Adipocyte (in vitro differentiated cells): ENCODE data around the gene OCIAD2.
A peak's percentile ranks its signal among the peaks of the same experiment; 100 is the strongest.
"Not testable (repeated sequence)": the region's sequence is repeated elsewhere in the genome, so short reads cannot be mapped to it uniquely, and the experiment has no call there.

Source experiments
- DNase-seq: peaks from one replicate; pipeline ENCODE4 v3.0.0-alpha.2; 2015; ENCODE audit warnings: low read depth
- H3K27me3 ChIP-seq: replicated peaks from 2 replicates; pipeline ENCODE4 v1.7.0; 2013; ENCODE audit warnings: mild to moderate bottlenecking, low read length, moderate library complexity; ENCODE audit not compliant: control insufficient read depth, insufficient read depth
- H3K36me3 ChIP-seq: 2 replicates; pipeline ENCODE4 v1.7.0; 2013; ENCODE audit warnings: low read length, mild to moderate bottlenecking, moderate library complexity; ENCODE audit not compliant: control insufficient read depth, insufficient read depth, severe bottlenecking
- H3K4me1 ChIP-seq: 2 replicates; pipeline ENCODE4 v1.7.0; 2013; ENCODE audit warnings: mild to moderate bottlenecking, low read length, moderate library complexity; ENCODE audit not compliant: control insufficient read depth, insufficient read depth
- H3K4me3 ChIP-seq: 2 replicates; pipeline ENCODE4 v1.7.0; 2013; ENCODE audit warnings: mild to moderate bottlenecking, low read length, moderate library complexity
- H3K9ac ChIP-seq: 2 replicates; pipeline ENCODE4 v1.7.0; 2013; ENCODE audit warnings: mild to moderate bottlenecking, low read length, moderate library complexity
- H3K9me3 ChIP-seq: 2 replicates; pipeline ENCODE4 v1.7.0; 2013; ENCODE audit warnings: mild to moderate bottlenecking, low read length, moderate library complexity; ENCODE audit not compliant: control insufficient read depth

The OCIAD2 gene

DNA sequence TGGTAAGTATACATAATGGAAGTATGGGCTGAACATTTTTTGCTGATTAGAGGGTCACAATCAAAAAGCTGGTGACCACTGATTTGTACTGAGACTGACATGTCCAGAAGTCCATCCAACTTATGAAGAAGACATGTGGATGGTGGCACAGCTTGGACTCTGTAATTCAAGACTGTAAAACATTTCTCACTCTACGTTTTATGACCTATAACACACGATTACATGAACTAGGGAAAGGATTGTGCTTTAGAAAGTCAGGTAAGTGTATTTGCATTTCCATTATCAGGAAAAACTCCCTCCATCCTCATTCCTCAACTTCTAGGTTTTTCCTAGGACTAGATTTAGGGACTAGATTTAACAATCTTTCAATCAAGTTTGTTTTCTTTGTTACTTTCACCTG lies 30.5 kb upstream of the OCIAD2 start:
- DNase-seq: no peak
- H3K9ac ChIP-seq: no peak overlapping the region
- H3K4me1 ChIP-seq: peaks cover 9% of the 10 kb centered on the region
- H3K36me3 ChIP-seq: no peaks in the 10 kb centered on the region
- no peak overlapping the region for H3K4me3 ChIP-seq
- H3K9me3 ChIP-seq: no peaks in the 10 kb centered on the region
- peaks cover 3% of the 10 kb centered on the region for H3K27me3 ChIP-seq

DNA sequence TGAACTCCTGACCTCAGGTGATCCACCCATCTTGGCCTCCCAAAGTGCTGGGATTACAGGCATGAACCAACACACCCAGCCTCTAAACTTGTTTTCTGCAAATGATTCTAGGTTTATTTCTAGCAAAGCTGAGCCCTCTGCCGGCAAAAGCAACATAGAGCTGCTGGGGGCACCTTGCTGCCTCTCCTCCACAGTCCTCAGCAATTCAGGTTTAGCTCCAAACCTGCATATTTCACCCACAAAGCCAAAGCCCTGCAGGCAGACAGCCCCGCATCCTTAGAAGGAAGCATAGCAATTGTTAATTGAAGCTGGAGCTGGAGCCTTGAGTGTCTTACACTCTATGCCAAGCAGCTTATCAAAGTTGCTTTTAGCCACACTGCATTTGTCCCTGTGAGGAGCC lies 24.9 kb upstream of the OCIAD2 start:
- H3K4me3 ChIP-seq: no peak overlapping the region
- H3K4me1 ChIP-seq: no peaks in the 10 kb centered on the region
- no peaks in the 10 kb centered on the region for H3K36me3 ChIP-seq
- DNase-seq: peak; percentile 28
- no peaks in the 10 kb centered on the region for H3K27me3 ChIP-seq
- H3K9me3 ChIP-seq: no peaks in the 10 kb centered on the region
- H3K9ac ChIP-seq: no peak overlapping the region

DNA sequence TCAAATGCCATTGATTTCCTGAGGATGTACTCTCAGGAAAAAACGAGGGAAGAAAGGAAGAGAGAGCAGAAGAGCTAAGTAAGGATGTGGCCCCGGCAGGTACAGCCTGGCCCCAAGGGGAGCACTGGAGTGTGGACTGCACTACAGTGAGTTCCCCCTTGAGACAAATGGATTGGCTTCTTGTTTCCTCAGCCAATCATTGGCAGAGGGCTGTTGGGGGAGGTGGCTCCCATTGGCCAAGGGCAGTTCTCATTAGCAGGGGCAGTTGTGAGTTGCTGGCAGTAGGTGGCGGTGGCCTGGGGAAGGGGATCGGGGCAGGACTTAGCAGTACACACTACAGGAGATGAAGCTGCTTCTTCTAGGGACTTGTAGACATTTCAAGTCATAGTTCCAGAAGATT lies 24.1 kb upstream of the OCIAD2 start:
- no peak overlapping the region for H3K9ac ChIP-seq
- no peak for DNase-seq
- no peaks in the 10 kb centered on the region for H3K27me3 ChIP-seq
- H3K9me3 ChIP-seq: no peaks in the 10 kb centered on the region
- H3K36me3 ChIP-seq: no peaks in the 10 kb centered on the region
- H3K4me1 ChIP-seq: no peaks in the 10 kb centered on the region
- H3K4me3 ChIP-seq: no peak overlapping the region

DNA sequence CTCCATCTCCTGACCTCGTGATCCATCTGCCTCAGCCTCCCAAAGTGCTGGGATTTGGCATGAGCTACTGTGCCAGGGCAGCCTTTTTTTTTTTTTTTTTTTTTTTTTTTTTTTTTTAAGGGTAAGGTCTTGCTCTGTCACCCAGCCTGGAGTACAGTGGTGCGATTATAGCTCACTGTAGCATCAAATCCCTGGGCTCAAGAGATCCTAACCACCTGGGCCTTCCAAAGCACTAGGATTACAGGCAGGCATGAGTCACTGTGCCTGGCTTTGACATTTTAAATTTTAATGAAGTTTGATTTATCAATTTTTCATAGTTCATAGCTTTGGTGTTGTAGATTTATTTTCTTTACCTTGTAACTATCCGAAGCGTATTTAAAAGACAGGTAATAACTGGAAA lies 17.8 kb upstream of the OCIAD2 start:
- H3K9ac ChIP-seq: no peak overlapping the region
- no peaks in the 10 kb centered on the region for H3K9me3 ChIP-seq
- DNase-seq: no peak
- no peaks in the 10 kb centered on the region for H3K36me3 ChIP-seq
- H3K27me3 ChIP-seq: no peaks in the 10 kb centered on the region
- no peak overlapping the region for H3K4me3 ChIP-seq
- no peaks in the 10 kb centered on the region for H3K4me1 ChIP-seq

DNA sequence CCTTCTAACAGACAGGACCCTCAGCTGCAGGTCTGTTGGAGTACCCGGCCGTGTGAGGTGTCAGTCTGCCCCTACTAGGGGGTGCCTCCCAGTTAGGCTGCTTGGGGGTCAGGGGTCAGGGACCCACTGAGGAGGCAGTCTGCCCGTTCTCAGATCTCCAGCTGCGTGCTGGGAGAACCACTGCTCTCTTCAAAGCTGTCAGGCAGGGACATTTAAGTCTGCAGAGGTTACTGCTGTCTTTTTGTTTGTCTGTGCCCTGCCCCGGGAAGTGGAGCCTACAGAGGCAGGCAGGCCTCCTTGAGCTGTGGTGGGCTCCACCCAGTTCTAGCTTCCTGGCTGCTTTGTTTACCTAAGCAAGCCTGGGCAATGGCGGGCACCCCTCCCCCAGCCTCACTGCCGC lies 16.5 kb upstream of the OCIAD2 start:
- not testable (repeated sequence) for H3K27me3 ChIP-seq, H3K9ac ChIP-seq, H3K36me3 ChIP-seq, H3K4me1 ChIP-seq, H3K9me3 ChIP-seq, H3K4me3 ChIP-seq, DNase-seq

DNA sequence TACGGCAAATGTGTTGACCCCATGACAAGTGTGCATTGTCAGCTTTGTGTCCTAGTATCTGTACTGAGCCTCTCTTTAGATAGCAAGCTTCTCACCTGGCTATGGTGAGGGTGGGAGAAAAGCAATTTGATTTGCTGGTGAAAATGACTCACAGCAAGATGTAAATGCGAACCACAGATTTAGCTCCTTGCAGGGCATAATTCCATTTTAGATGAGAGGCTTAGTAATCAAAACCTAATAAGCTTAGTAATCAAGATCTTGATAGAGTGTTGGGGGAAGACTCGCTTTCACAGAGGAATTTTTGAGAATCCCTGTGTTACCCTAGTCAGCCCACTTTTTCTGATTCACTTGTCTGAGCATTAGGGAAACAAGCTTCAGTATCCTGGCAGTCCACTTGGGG lies 7.7 kb upstream of the OCIAD2 start:
- H3K4me3 ChIP-seq: no peak overlapping the region
- no peak overlapping the region for H3K9ac ChIP-seq
- peaks cover 5% of the 10 kb centered on the region for H3K4me1 ChIP-seq
- no peak for DNase-seq
- H3K27me3 ChIP-seq: no peaks in the 10 kb centered on the region
- H3K36me3 ChIP-seq: no peaks in the 10 kb centered on the region
- H3K9me3 ChIP-seq: no peaks in the 10 kb centered on the region

DNA sequence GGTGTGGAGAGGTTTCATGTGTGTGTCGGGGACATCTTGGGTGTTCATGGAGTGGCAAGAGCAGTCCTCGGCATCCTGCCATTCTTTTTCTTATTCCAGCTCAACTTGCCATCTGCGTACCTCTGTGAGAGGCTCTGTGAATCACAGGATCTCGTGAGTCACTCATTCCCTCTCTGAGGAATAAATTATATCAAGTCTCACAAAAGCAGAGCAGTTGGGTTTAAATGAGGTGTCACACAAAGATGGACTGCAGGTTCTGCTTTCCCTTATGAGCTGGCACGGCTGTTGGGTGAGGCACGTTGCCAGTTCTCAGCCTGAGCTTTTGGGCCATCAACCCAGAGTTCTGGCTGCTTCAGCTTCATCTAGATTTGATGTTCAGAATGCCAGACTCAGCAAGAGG lies 6.8 kb upstream of the OCIAD2 start:
- Histone ChIP-seq H3K4me3 (no peak overlapping the region), H3K9me3 (no peaks in the 10 kb centered on the region), H3K4me1 (peaks cover 9% of the 10 kb centered on the region), H3K36me3 (no peaks in the 10 kb centered on the region), H3K9ac (no peak overlapping the region), H3K27me3 (no peaks in the 10 kb centered on the region)
- peak; percentile 52 for DNase-seq

DNA sequence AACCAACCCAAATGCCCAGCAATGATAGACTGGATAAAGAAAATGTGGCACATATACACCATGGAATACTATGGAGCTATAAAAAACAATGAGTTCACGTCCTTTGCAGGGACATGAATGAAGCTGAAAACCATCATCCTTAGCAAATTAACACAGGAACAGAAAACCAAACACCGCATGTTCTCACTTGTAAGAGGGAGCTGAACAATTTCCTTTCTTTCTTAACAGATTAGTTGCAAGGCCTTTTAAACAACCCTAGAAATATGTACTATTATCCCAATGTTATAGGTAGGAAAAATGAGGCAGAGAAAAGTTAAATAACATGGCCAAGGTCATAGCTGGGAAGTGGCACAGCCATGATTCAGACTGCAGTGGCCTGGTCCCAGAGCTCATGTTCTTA lies 5.8 kb upstream of the OCIAD2 start:
- Histone ChIP-seq H3K9me3 (no peaks in the 10 kb centered on the region), H3K4me1 (peaks cover 9% of the 10 kb centered on the region), H3K36me3 (no peaks in the 10 kb centered on the region), H3K4me3 (no peak overlapping the region), H3K27me3 (no peaks in the 10 kb centered on the region), H3K9ac (no peak overlapping the region)
- no peak for DNase-seq

DNA sequence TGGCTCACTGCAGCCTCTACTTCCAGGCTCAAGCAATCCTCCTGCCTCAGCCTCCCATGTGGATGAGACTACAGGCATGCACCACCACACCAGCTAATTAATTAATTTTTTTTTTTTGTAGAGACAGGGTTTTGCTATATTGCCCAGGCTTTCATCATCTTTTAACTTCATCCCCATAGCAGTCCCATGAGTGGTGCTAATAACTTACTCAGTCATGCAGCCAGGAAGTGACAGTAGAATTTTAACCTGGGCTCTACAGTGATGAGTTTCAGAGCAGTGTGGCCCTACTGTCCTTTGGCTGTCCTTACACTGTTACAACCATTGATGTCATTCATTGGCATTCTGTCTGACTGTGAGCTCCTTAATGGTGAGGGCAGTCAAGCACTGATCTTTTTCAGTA lies 3.9 kb upstream of the OCIAD2 start:
- no peaks in the 10 kb centered on the region for H3K9me3 ChIP-seq
- no peaks in the 10 kb centered on the region for H3K27me3 ChIP-seq
- peaks cover 17% of the 10 kb centered on the region for H3K4me1 ChIP-seq
- H3K36me3 ChIP-seq: no peaks in the 10 kb centered on the region
- DNase-seq: no peak
- H3K4me3 ChIP-seq: no peak overlapping the region
- H3K9ac ChIP-seq: no peak overlapping the region

DNA sequence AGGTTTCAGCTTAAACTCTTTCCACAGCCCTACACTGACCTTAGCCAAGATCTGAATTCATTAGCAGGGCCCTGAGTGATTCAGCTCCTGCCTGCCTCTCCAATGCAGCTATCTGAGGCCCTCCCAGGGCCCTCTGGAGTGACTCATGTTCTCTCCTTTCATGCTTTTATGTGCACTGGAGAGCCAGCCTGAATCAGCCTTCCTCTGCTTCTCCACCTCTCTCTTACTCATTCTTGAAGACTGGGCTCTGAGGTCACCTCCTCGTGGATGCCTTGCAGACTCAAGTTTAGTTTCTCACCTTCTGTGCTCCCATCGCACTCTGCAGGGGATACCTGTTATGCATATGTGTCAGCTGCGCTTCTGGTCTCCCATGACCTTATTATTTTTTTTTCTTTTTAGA lies 3.1 kb upstream of the OCIAD2 start:
- Histone ChIP-seq H3K4me3 (no peak overlapping the region), H3K4me1 (peaks cover 17% of the 10 kb centered on the region), H3K36me3 (no peaks in the 10 kb centered on the region), H3K27me3 (no peaks in the 10 kb centered on the region), H3K9me3 (no peaks in the 10 kb centered on the region), H3K9ac (no peak overlapping the region)
- DNase-seq: peak; percentile 93

DNA sequence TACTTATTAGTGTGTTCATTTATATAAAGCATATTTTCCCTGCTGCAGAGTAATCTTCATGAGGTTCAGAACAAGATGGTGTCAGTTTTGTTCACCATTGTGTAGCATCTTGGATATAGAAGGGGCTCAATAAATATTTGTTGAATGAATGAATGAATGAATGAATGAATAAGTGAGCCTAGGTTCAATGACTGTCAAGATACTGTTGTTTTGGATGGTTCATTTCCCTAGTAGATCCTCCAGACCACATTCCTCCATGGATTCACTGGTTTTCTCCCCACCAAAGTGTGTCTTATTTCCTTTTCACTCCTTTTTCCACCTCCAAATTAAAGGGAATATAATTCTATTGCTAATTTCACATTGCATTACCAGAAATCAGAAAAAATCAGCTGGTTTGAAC lies 2.1 kb upstream of the OCIAD2 start:
- no peak for DNase-seq
- Histone ChIP-seq H3K27me3 (no peaks in the 10 kb centered on the region), H3K9ac (no peak overlapping the region), H3K9me3 (no peaks in the 10 kb centered on the region), H3K36me3 (no peaks in the 10 kb centered on the region), H3K4me1 (peaks cover 17% of the 10 kb centered on the region), H3K4me3 (no peak overlapping the region)

DNA sequence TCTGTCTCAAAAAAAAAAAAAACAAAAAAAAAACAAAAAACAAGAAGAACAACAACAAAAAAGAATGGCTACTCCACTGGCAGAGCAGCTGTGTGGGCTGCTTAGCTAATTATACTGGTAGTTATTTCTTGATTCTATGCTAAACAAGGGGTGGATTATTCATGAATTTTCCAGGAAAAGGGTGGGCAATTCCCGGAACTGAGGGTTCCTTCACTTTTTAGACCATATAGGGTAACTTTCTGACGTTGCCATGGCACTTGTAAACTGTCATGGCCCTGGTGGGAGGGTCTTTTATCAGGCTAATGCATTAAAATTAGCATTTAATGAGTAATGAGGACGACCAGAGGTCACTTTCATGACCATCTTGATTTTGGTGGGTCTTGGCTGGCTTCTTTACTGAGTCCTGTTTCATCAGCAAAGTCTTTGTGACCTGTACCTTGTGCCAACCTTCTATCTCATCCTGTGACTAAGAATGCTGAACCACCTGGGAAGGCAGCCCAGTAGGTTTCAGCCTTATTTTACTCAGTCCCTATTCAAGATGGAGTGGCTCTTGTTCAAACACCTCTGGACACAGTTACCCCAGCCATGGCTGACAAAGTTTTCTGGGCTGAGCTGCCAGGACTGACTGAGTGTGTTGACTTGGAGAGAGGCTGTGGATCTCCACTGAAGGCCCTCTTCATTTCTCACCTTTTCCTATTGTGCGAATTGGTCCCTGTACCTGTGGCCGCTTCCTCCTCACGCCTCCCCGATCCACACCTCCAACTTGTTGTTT lies 1.3 kb upstream of the OCIAD2 start:
- DNase-seq: no peak
- H3K27me3 ChIP-seq: no peaks in the 10 kb centered on the region

More for the DNA sequence above, 1.3 kb upstream of the OCIAD2 start:
- no peaks in the 10 kb centered on the region for H3K36me3 ChIP-seq
- H3K4me1 ChIP-seq: peaks cover 17% of the 10 kb centered on the region
- H3K4me3 ChIP-seq: no peak overlapping the region
- no peak overlapping the region for H3K9ac ChIP-seq
- no peaks in the 10 kb centered on the region for H3K9me3 ChIP-seq
